HTERT RPE-1 (cell line): ENCODE data around the gene PDCD4.
"Not testable (repeated sequence)": the region's sequence is repeated elsewhere in the genome, so short reads cannot be mapped to it uniquely, and the experiment has no call there.

Experiments used
- in situ Hi-C: fragments of 300-500 bp; cut with MboI; formaldehyde crosslinking; loops from 4 replicates; pipeline ENCODE4 v1.14.3; 2020; ENCODE audit warnings: low sequenced_read_pairs

The PDCD4 gene

GRCh38 chr10:110860576-110861241 is 11.0 kb upstream of the PDCD4 start:
- in situ Hi-C loops, result no loop called here

DNA sequence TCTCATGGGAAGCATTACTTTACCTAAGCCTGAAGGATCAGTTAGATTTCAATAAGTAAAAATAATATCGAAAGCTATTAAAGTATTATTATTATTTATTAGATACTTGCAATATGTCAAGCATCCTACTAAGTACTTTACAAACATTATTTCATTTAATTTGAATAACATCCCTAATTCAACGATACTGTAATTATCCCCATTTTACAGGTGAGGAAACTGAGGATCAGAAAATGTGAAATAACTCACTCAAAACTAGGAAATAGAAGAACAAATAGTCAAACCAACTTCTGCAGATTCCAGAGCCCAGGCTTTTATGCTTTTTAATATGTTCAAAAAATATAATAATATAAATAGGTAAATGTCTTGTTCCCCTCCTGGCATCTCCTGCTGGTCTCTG is 10.3 kb upstream of the PDCD4 start:
- in situ Hi-C loops, result no loop called here

- in situ Hi-C loops, result no loop called here
These were observed 9.6 kb upstream of the PDCD4 start for GRCh38 chr10:110861930-110862649.

- in situ Hi-C loops, result no loop called here
These were observed 8.8 kb upstream of the PDCD4 start for GRCh38 chr10:110862961-110863360.

DNA sequence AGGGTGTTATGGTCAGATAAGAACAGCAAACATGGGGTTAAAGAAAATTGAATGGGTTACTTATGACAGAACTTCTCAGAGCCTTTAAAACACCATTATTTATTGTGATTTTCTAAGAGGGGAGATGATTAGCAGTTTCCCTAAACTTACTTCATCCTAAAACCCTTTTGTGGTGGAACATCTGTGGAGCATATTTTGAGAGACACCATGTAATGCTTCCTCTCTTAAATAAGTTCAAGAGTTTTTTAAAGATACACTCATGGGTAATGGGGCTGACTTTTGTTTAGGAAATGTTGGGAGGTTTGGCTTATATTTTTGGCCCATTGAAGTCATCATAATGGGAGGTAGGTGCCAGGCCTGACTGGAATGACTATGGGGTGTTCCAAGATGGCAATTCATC is 8.4 kb upstream of the PDCD4 start:
- in situ Hi-C loops, result no loop called here

- in situ Hi-C loops, result no loop called here
These were observed 7.8 kb upstream of the PDCD4 start for GRCh38 chr10:110863956-110864355.

GRCh38 chr10:110864662-110865140 is 7.0 kb upstream of the PDCD4 start:
- in situ Hi-C loops, result no loop called here

GRCh38 chr10:110865186-110865808 is 6.4 kb upstream of the PDCD4 start:
- in situ Hi-C loops, result no loop called here

GRCh38 chr10:110865809-110866482 is 5.8 kb upstream of the PDCD4 start:
- in situ Hi-C loops, result no loop called here

GRCh38 chr10:110867011-110867806 is 4.5 kb upstream of the PDCD4 start:
- in situ Hi-C loops, result not testable (repeated sequence)

- in situ Hi-C loops, result no loop called here
These were observed 3.8 kb upstream of the PDCD4 start for GRCh38 chr10:110867807-110868465.

GRCh38 chr10:110868981-110869380 is 2.7 kb upstream of the PDCD4 start:
- in situ Hi-C loops, result no loop called here

DNA sequence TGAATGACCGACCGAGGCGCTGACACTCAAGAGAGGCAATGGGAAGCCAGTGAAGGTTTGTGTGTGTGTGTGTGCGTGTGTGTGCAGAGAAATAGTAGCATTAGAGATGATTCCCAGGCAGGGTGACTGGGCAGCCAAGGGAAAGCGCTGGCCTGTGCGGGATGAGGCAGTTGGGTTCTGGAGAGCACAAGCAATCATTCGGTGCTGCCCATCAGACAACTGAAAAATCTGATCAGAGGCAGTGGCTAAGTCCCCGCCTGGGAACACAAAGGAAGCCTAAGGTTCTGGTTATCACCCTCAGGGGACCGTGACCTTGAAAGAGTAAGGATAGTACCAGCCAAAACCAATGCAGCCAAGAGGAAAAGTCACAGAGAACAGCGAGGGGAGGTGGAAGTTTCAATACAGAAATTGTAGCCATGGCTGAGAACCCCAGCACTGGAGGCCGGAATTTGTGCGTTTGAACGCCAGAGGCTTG is 868 bp upstream of the PDCD4 start:
- in situ Hi-C loops, result no loop called here

DNA sequence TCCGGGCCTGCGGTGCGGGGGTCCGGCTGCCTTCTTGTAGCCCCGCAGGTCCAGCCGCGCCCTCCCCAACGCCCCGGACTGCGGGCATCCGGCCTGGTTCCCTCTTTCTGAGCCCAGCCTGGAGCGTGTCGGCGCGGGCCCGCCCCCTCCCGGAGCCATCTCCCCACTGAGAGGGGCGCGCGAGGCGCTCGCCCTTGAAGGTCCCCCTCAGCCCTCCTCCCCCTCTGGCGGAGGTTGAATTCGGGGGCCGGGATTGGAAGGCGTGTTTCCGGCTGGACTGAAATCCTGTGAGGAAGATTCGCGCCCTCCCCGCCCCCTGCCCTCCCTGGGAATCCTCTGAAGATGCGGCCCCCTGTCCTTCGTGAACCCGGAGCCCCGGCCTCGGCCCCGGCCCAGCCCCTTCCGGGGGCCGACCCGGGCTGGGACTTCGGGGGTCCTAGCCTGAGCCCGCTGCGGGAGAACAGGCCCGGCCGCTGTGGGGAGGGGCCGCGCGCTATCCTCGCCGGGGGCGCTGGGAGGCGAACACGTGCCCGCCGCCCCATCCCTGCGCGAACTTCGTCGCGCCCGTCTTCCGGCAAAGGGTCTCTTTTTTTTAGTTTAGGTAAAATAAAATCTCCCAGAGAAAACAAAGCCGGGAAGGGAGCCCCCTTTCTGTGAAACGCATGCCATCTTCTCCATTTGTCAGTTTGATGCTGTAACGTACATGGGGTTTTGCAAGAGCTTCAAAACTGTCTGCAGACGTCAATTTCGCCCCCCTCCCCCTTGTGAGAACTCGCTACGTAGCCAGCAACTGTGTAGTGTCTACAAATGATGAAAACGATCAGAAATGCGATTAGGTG is 636 bp downstream of the PDCD4 start:
- in situ Hi-C loops, result no loop called here

- in situ Hi-C loops, result no loop called here
These were observed 1.5 kb downstream of the PDCD4 start for GRCh38 chr10:110872984-110873923.

GRCh38 chr10:110873951-110874350 is 2.2 kb downstream of the PDCD4 start:
- in situ Hi-C loops, result no loop called here

DNA sequence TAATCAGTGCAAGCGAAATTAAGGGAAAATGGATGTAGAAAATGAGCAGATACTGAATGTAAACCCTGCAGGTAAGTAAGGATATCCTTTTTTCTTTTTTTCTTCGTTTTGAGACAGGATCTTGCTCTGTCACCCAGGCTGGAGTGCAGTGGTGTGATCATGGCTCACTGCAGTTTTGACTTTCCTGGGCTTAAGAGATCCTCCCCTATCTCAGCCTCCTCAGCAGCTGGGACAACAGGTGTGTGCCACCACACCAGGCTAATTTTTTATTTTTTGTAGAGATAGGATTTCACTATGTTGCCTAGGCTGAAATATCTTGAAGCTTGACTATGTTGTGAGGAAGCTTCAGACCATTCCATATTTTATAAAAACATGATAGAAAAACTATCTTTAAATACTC is 4.3 kb downstream of the PDCD4 start:
- in situ Hi-C loops, result no loop called here

- in situ Hi-C loops, result no loop called here
These were observed 5.1 kb downstream of the PDCD4 start for GRCh38 chr10:110876788-110877187.
